Endothelial cell of umbilical vein (primary cell): ENCODE data around the gene KCNQ5. TPM values are rescaled to one million over a fixed set of nuclear protein-coding genes. Genes with fewer than 3 reads are reported as not detected.

Source experiments
- BruUV-seq: library from RNA; stranded (reverse); fragments of 400-500 nt; replicated peaks from 2 replicates; lab custom pipeline; 2021; lab: Mats Ljungman, UMichigan
- CTCF ChIA-PET: fragments of 300-600, 350-600 bp; sonication (Branson Sonifier 250); formaldehyde crosslinking; loops from one replicate; lab custom pipeline; 2021; ENCODE audit warnings: antibody characterized with exemption, inconsistent platforms; lab: Charles Lee
- POLR2A ChIA-PET: fragments of 300-600, 350-600 bp; sonication (Branson Sonifier 250); formaldehyde crosslinking; loops from one replicate; lab custom pipeline; 2021; ENCODE audit warnings: antibody characterized with exemption, inconsistent platforms; lab: Charles Lee
- DNase-seq: peaks from one replicate; pipeline ENCODE4 v3.0.0-alpha.2; 2011; ENCODE audit warnings: low read depth, low spot score
- FAIRE-seq: peaks from 2 replicates; lab custom pipeline; 2011; peaks lifted over from hg19 to GRCh38; lab: Jason Lieb, UNC
- H2AFZ ChIP-seq: 2 replicates; pipeline ENCODE4 v1.6.0; 2012; ENCODE audit warnings: low read depth, low read length, control low read depth, inconsistent platforms
- H3K27ac ChIP-seq: 2 replicates; pipeline ENCODE4 v1.5.1; 2011; ENCODE audit warnings: low read depth, mild to moderate bottlenecking, control low read depth, low read length, moderate library complexity; ENCODE audit not compliant: insufficient read depth
- H3K27me3 ChIP-seq, 2 experiments: 2 replicates each; pipeline versions ENCODE4 v1.6.0 to v1.6.1; 2011; ENCODE audit warnings: low read length in 2 of 2, mixed read lengths in 1 of 2; ENCODE audit not compliant: control insufficient read depth in 2 of 2, insufficient read depth in 2 of 2
- H3K36me3 ChIP-seq, 2 experiments: 2 replicates in 1 of 2; 3 replicates in 1 of 2; pipeline ENCODE4 v1.5.1; 2011; ENCODE audit warnings: low read length in 2 of 2, mild to moderate bottlenecking in 1 of 2, moderate library complexity in 1 of 2; ENCODE audit not compliant: control insufficient read depth in 2 of 2, insufficient read depth in 2 of 2; ENCODE audit errors: extremely low read depth in 1 of 2
- H3K4me1 ChIP-seq: 3 replicates; pipeline ENCODE4 v1.5.1; 2011; ENCODE audit warnings: mild to moderate bottlenecking, low read length; ENCODE audit not compliant: control insufficient read depth, insufficient read depth; ENCODE audit errors: extremely low read depth
- H3K4me2 ChIP-seq: 2 replicates; pipeline ENCODE4 v1.6.1; 2011; ENCODE audit warnings: low read length, control low read depth, mixed read lengths; ENCODE audit not compliant: insufficient read depth
- H3K4me3 ChIP-seq, 3 experiments: fragments of 200-600 bp in 1 of 3; sonication (generic), shearing (Covaris generic) in 1 of 3; replicated peaks in 1 of 3; 2 replicates each; pipeline ENCODE4 v1.5.1; 2011 to 2016; ENCODE audit warnings: control low read depth in 3 of 3, low read length in 3 of 3, mild to moderate bottlenecking in 2 of 3, inconsistent platforms in 1 of 3, low read depth in 1 of 3, moderate library complexity in 1 of 3; ENCODE audit not compliant: insufficient read depth in 1 of 3
- H3K79me2 ChIP-seq: 2 replicates; pipeline ENCODE4 v1.6.0; 2012; ENCODE audit warnings: low read length, inconsistent platforms; ENCODE audit not compliant: control insufficient read depth, insufficient read depth
- H3K9ac ChIP-seq: replicated peaks from 2 replicates; pipeline ENCODE3; 2011; ENCODE audit warnings: low read length, control low read depth; ENCODE audit not compliant: insufficient read depth; ENCODE audit errors: extremely low read depth
- H3K9me1 ChIP-seq: replicated peaks from 3 replicates; pipeline ENCODE4 v1.6.0; 2011; ENCODE audit warnings: mild to moderate bottlenecking, low read length; ENCODE audit not compliant: control insufficient read depth, insufficient read depth; ENCODE audit errors: extremely low read depth
- H3K9me3 ChIP-seq: replicated peaks from 2 replicates; pipeline ENCODE4 v1.5.1; 2012; ENCODE audit warnings: low read length, inconsistent platforms; ENCODE audit not compliant: control insufficient read depth, insufficient read depth
- H4K20me1 ChIP-seq: replicated peaks from 2 replicates; pipeline ENCODE3; 2011; ENCODE audit warnings: mild to moderate bottlenecking, low read length; ENCODE audit not compliant: control insufficient read depth, insufficient read depth; ENCODE audit errors: extremely low read depth
- EZH2 ChIP-seq: IDR thresholded peaks from 2 replicates; pipeline ENCODE4 v1.6.1; 2012; ENCODE audit warnings: borderline replicate concordance, low read depth, mild to moderate bottlenecking, moderate library complexity, low read length, inconsistent platforms; ENCODE audit not compliant: severe bottlenecking
- FOS ChIP-seq: IDR thresholded peaks from 2 replicates; pipeline ENCODE4 v1.6.1; 2011; ENCODE audit warnings: mild to moderate bottlenecking, low read length, moderate library complexity, borderline replicate concordance; ENCODE audit not compliant: insufficient read depth
- GATA2 ChIP-seq: IDR thresholded peaks from 2 replicates; pipeline ENCODE4 v1.7.0; 2011; ENCODE audit warnings: low read depth, mild to moderate bottlenecking, moderate library complexity, mixed read lengths, low read length; ENCODE audit not compliant: insufficient read length, insufficient read depth
- JUN ChIP-seq: IDR thresholded peaks from 2 replicates; pipeline ENCODE4 v1.6.1; 2011; ENCODE audit warnings: borderline replicate concordance, low read depth; ENCODE audit not compliant: insufficient read length, insufficient read depth
- MAX ChIP-seq: IDR thresholded peaks from 2 replicates; pipeline ENCODE4 v1.6.1; 2011; ENCODE audit not compliant: insufficient read depth, insufficient read length
- MYC ChIP-seq: IDR thresholded peaks from one replicate; pipeline ENCODE4 v1.6.1; 2011; ENCODE audit warnings: mild to moderate bottlenecking, low read depth, low read length
- POLR2A ChIP-seq: IDR thresholded peaks from 2 replicates; pipeline ENCODE4 v1.6.1; 2012; ENCODE audit warnings: low read depth, mild to moderate bottlenecking, control low read depth, low read length
- POLR2AphosphoS5 ChIP-seq: IDR thresholded peaks from 2 replicates; pipeline ENCODE4 v1.6.1; 2012; ENCODE audit warnings: low read depth, mild to moderate bottlenecking, control low read depth, low read length, moderate library complexity; ENCODE audit not compliant: insufficient read depth
- dilution Hi-C: fragments of 300-500 bp; cut with MboI; formaldehyde crosslinking; loops from one replicate; pipeline ENCODE4 v1.15.0; 2019; ENCODE audit warnings: low sequenced_read_pairs; ENCODE audit not compliant: extremely low pct_ligation_motif_present
- intact Hi-C: fragments of 100-400 bp; cut with micrococcal nuclease; formaldehyde crosslinking; loops from one replicate; pipeline ENCODE4 v1.10.0; 2022
- polyA plus RNA-seq, 4 experiments: library from polyadenylated mRNA; depleted of rRNA in 3 of 4; stranded (reverse) in 3 of 4; unstranded in 1 of 4; fragments of >200 nt; gene quantifications; 2 replicates each; pipeline versions ENCODE4 v1.2.1 to v1.2.3, GENCODE V29; 2011 to 2012; ENCODE audit warnings: missing spikeins in 1 of 4
- total RNA-seq: library from RNA; stranded (reverse); gene quantifications from 2 replicates; pipeline ENCODE4 v1.2.3, GENCODE V29; 2021
- TF ChIP-seq, protein P1 (sequence below), 2 donors: IDR thresholded peaks; 1 replicate in 1 of 2; 2 replicates in 1 of 2; pipeline ENCODE4 v1.5.1; 2011; ENCODE audit warnings: low read length in 2 of 2, mild to moderate bottlenecking in 2 of 2, moderate library complexity in 2 of 2, control low read depth in 1 of 2, inconsistent platforms in 1 of 2, low read depth in 1 of 2; ENCODE audit not compliant: insufficient read depth in 1 of 2; ENCODE audit errors: extremely low read depth in 1 of 2

The KCNQ5 gene
- total and polyA plus RNA-seq, 2 donors (not counting 3 experiments of a cell fraction or from before 2014, with no cell fraction given): 0.22 TPM; not detected in 1

DNA sequence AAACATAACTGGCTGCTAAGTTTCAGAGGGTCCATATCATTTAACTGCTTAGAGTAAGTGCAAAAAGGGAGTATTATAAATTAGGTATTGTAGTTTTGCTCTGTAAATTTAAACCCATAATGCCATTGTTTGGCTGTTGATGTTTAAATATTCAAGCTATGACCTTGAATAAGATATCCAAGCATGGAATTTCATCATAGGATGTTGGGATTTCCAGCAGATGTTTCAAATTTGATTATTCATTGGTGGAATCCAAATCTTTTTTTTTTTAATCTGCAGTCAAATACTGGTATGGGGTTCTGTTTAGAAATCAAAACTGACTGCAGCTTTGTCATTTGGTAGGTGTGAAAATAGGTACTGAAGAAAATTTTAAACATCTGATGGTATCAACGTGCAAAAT lies 442.4 kb downstream of the KCNQ5 start:
- Histone ChIP-seq H3K9me3 (no peaks in the 10 kb centered on the region), H3K36me3 (no peaks in the 10 kb centered on the region), H4K20me1 (no peaks in the 10 kb centered on the region), H3K27ac (no peak overlapping the region), H3K4me2 (no peak overlapping the region), H3K4me3 (no peak overlapping the region), H3K4me1 (no peaks in the 10 kb centered on the region), H3K79me2 (no peaks in the 10 kb centered on the region), H3K9me1 (no peaks in the 10 kb centered on the region), H3K27me3 (no peaks in the 10 kb centered on the region), H2AFZ (no peak overlapping the region), H3K9ac (no peak overlapping the region)
- TF ChIP-seq FOS: no peak
- no peak for TF ChIP-seq GATA2
- no peak for TF ChIP-seq MYC
- TF ChIP-seq JUN: no peak
- TF ChIP-seq, protein P1, sequence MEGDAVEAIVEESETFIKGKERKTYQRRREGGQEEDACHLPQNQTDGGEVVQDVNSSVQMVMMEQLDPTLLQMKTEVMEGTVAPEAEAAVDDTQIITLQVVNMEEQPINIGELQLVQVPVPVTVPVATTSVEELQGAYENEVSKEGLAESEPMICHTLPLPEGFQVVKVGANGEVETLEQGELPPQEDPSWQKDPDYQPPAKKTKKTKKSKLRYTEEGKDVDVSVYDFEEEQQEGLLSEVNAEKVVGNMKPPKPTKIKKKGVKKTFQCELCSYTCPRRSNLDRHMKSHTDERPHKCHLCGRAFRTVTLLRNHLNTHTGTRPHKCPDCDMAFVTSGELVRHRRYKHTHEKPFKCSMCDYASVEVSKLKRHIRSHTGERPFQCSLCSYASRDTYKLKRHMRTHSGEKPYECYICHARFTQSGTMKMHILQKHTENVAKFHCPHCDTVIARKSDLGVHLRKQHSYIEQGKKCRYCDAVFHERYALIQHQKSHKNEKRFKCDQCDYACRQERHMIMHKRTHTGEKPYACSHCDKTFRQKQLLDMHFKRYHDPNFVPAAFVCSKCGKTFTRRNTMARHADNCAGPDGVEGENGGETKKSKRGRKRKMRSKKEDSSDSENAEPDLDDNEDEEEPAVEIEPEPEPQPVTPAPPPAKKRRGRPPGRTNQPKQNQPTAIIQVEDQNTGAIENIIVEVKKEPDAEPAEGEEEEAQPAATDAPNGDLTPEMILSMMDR (IDR thresholded peaks at IDR 0.05; ENCODE audit: extremely low read depth in 1 of 2, insufficient read depth in 1 of 2, low read depth in 1 of 2, low read length in 2 of 2): no peak
- no peak for TF ChIP-seq MAX
- TF ChIP-seq EZH2: no peak
- TF ChIP-seq POLR2A: no peak
- TF ChIP-seq POLR2AphosphoS5: no peak
- ChIA-PET CTCF (interaction anchor here (1.3 kb wide), 1 partner anchor 9 kb away, joined by 3 read pairs; no protein-coding TSS in a partner anchor), POLR2A (no interaction called here)
- intact Hi-C loops (loop anchor here (10.0 kb wide), 1 partner anchor 1161 kb away; no protein-coding TSS in a partner anchor), dilution Hi-C loops (no loop called here)
- no TSS peak for BruUV-seq
- FAIRE-seq (no peak), DNase-seq (no peak)
